ENCODE data around the gene TAOK2. TPM values are rescaled to one million over a fixed set of nuclear protein-coding genes. Genes with fewer than 3 reads are reported as not detected.

TAOK2 gene
- total RNA-seq, 1 experiment from 2014 or later: 99.4 TPM

GRCh38 chr16:30006095-30006473 is 32.4 kb downstream of the TAOK2 start:
- H3K4me1 ChIP-seq (ENCODE audit: control insufficient read depth, insufficient read depth, low read length): 0 out of 2 replicates have a peak, but pooled peaks cover 3% of the 10 kb centered on the region
- in situ Hi-C loops (cut with HindIII; ENCODE audit: low pct_unique_long_range_greater_than_20kb, low sequenced_read_pairs) (no loop called here), intact Hi-C loops (cut with micrococcal nuclease; ENCODE audit: unreplicated experiment) (no loop called here)
- CTCF ChIA-PET: interaction anchor here (0.6 to 1.0 kb wide), 2 partner anchors 12 to 16 kb away, joined by 3 to 7 read pairs; no protein-coding TSS in a partner anchor
- no peak for TF ChIP-seq REST (IDR thresholded peaks at IDR 0.05; ENCODE audit: insufficient read depth in 1 of 2, low read depth in 2 of 2, low read length in 1 of 2)
- no peak for TF ChIP-seq POLR2AphosphoS5 (IDR thresholded peaks at IDR 0.05; ENCODE audit: low read depth, low read length)
- TF ChIP-seq SIN3A (IDR thresholded peaks at IDR 0.05; ENCODE audit: borderline replicate concordance, insufficient read depth, low read depth, low read length): no peak
- no peak for TF ChIP-seq TCF7L2 (IDR thresholded peaks at IDR 0.05; ENCODE audit: low read depth, low read length)
- no peak for TF ChIP-seq CTCF (IDR thresholded peaks at IDR 0.05)
- H3K9me3 ChIP-seq (ENCODE audit: control insufficient read depth, insufficient read depth, low read depth, low read length): no peaks in the 10 kb centered on the region
- BruUV-seq (replicated peaks): no TSS peak
- H3K36me3 ChIP-seq (ENCODE audit: control insufficient read depth, insufficient read depth, low read length): no peaks in the 10 kb centered on the region
- DNase-seq (ENCODE audit: low read depth, low spot score) (no peak), ATAC-seq (no peak)
- H3K4me3 ChIP-seq (ENCODE audit: low read depth in 2 of 2, low read length in 2 of 2): no peak overlapping the region
- H3K27ac ChIP-seq (ENCODE audit: low read length): no peak overlapping the region
- POLR2A ChIA-PET: no interaction called here
- H3K27me3 ChIP-seq (ENCODE audit: control insufficient read depth, insufficient read depth, low read length): no peaks in the 10 kb centered on the region

- BruUV-seq (replicated peaks): no TSS peak
- ATAC-seq: no peak
- intact Hi-C loops (cut with micrococcal nuclease; ENCODE audit: unreplicated experiment): no loop called here
These were observed 33.1 kb downstream of the TAOK2 start for GRCh38 chr16:30006659-30007377.

More at GRCh38 chr16:30006659-30007377, 33.1 kb downstream of the TAOK2 start:
- H3K36me3 ChIP-seq (ENCODE audit: control insufficient read depth, insufficient read depth, low read length): no peaks in the 10 kb centered on the region
- H3K4me1 ChIP-seq (ENCODE audit: control insufficient read depth, insufficient read depth, low read length): 0 out of 2 replicates have a peak, but pooled peaks cover 3% of the 10 kb centered on the region
- no peaks in the 10 kb centered on the region for H3K9me3 ChIP-seq (ENCODE audit: control insufficient read depth, insufficient read depth, low read depth, low read length)
- no peaks in the 10 kb centered on the region for H3K27me3 ChIP-seq (ENCODE audit: control insufficient read depth, insufficient read depth, low read length)
- in situ Hi-C loops (cut with HindIII; ENCODE audit: low pct_unique_long_range_greater_than_20kb, low sequenced_read_pairs): no loop called here
- no peak overlapping the region for H3K4me3 ChIP-seq (ENCODE audit: low read depth in 2 of 2, low read length in 2 of 2)
- CTCF ChIA-PET: no interaction called here
- TF ChIP-seq TCF7L2 (IDR thresholded peaks at IDR 0.05; ENCODE audit: low read depth, low read length) (no peak), POLR2AphosphoS5 (IDR thresholded peaks at IDR 0.05; ENCODE audit: low read depth, low read length) (no peak; the same call in 1 of the 2 replicates), REST (IDR thresholded peaks at IDR 0.05; ENCODE audit: insufficient read depth in 1 of 2, low read depth in 2 of 2, low read length in 1 of 2) (no peak), CTCF (IDR thresholded peaks at IDR 0.05) (no peak), SIN3A (IDR thresholded peaks at IDR 0.05; ENCODE audit: borderline replicate concordance, insufficient read depth, low read depth, low read length) (no peak)
- H3K27ac ChIP-seq (ENCODE audit: low read length): no peak overlapping the region
- no peak for DNase-seq (ENCODE audit: low read depth, low spot score)
- POLR2A ChIA-PET: no interaction called here

All from Panc1 (cell line).